IMR-90 (cell line): ENCODE results near the gene PTX4. TPM values are rescaled to one million over a fixed set of nuclear protein-coding genes. Genes with fewer than 3 reads are reported as not detected.

Experiments used
- ATAC-seq: fragments of 200-7000 bp; cut with Tn5 transposase; 2 replicates; pipeline ENCODE4 v1.9.1; 2020; ENCODE audit warnings: low read depth, mild to moderate bottlenecking, moderate library complexity
- BruUV-seq: library from RNA; stranded (reverse); fragments of 400-500 nt; replicated peaks from 2 replicates; lab custom pipeline; 2021; lab: Mats Ljungman, UMichigan
- CTCF ChIA-PET: fragments of 300-600 bp; formaldehyde crosslinking; extraction: SDS; loops from one replicate; lab custom pipeline; 2021; ENCODE audit warnings: antibody characterized with exemption; lab: Yijun Ruan, JAX
- POLR2A ChIA-PET: fragments of 300-600 bp; sonication (Branson Sonifier 250); formaldehyde crosslinking; loops from one replicate; lab custom pipeline; 2022; ENCODE audit warnings: antibody characterized with exemption; ENCODE audit not compliant: unreplicated experiment; lab: Charles Lee
- DNase-seq: peaks from one replicate; pipeline ENCODE4 v3.0.0; 2013
- H2AFZ ChIP-seq: replicated peaks from 2 replicates; pipeline ENCODE3; 2013; ENCODE audit warnings: low read length, mild to moderate bottlenecking; ENCODE audit not compliant: poor library complexity
- H2AK5ac ChIP-seq: 2 replicates; pipeline ENCODE4 v1.6.1; 2013; ENCODE audit warnings: low read depth, low read length, inconsistent platforms
- H2AK9ac ChIP-seq: replicated peaks from 2 replicates; pipeline ENCODE3; 2013; ENCODE audit warnings: mild to moderate bottlenecking, low read depth, low read length, moderate library complexity; ENCODE audit not compliant: poor library complexity
- H2BK120ac ChIP-seq: 2 replicates; pipeline ENCODE4 v1.6.1; 2013; ENCODE audit warnings: low read depth, low read length, inconsistent platforms
- H2BK15ac ChIP-seq: 3 replicates; pipeline ENCODE4 v1.6.1; 2013; ENCODE audit warnings: low read depth, low read length, inconsistent platforms
- H2BK20ac ChIP-seq: 2 replicates; pipeline ENCODE4 v1.6.1; 2013; ENCODE audit warnings: low read depth, mild to moderate bottlenecking, inconsistent platforms, low read length, moderate library complexity
- H2BK5ac ChIP-seq: 2 replicates; pipeline ENCODE4 v1.6.1; 2013; ENCODE audit warnings: mild to moderate bottlenecking, low read depth, low read length, inconsistent platforms; ENCODE audit not compliant: poor library complexity, severe bottlenecking
- H3K14ac ChIP-seq: replicated peaks from 2 replicates; pipeline ENCODE4 v1.6.1; 2013; ENCODE audit warnings: low read depth, low read length, inconsistent platforms
- H3K18ac ChIP-seq: 2 replicates; pipeline ENCODE4 v1.6.1; 2013; ENCODE audit warnings: low read depth, low read length, control low read depth
- H3K23ac ChIP-seq: 2 replicates; pipeline ENCODE4 v1.6.1; 2013; ENCODE audit warnings: low read depth, low read length, inconsistent platforms
- H3K27ac ChIP-seq: 2 replicates; pipeline ENCODE4 v1.5.1; 2013; ENCODE audit warnings: mild to moderate bottlenecking, control low read depth, low read length; ENCODE audit not compliant: insufficient read depth
- H3K27me3 ChIP-seq: 2 replicates; pipeline ENCODE4 v1.6.1; 2013; ENCODE audit warnings: low read length; ENCODE audit not compliant: control insufficient read depth, insufficient read depth
- H3K36me3 ChIP-seq: 2 replicates; pipeline ENCODE4 v1.6.1; 2013; ENCODE audit warnings: low read length, mixed read lengths; ENCODE audit not compliant: control insufficient read depth, insufficient read depth
- H3K4ac ChIP-seq: 2 replicates; pipeline ENCODE4 v1.6.1; 2013; ENCODE audit warnings: low read depth, low read length, inconsistent platforms
- H3K4me1 ChIP-seq: 2 replicates; pipeline ENCODE4 v1.6.1; 2013; ENCODE audit warnings: low read length, mixed read lengths; ENCODE audit not compliant: control insufficient read depth, insufficient read depth
- H3K4me2 ChIP-seq: 2 replicates; pipeline ENCODE4 v1.6.1; 2013; ENCODE audit warnings: low read depth, mild to moderate bottlenecking, control low read depth, low read length, moderate library complexity
- H3K4me3 ChIP-seq: 2 replicates; pipeline ENCODE4 v1.5.1; 2013; ENCODE audit warnings: low read depth, mild to moderate bottlenecking, control low read depth, low read length, moderate library complexity; ENCODE audit not compliant: insufficient read depth
- H3K56ac ChIP-seq: 2 replicates; pipeline ENCODE4 v1.6.1; 2013; ENCODE audit warnings: low read length, inconsistent platforms; ENCODE audit not compliant: insufficient read depth; ENCODE audit errors: extremely low read depth
- H3K79me1 ChIP-seq, 2 experiments: 2 replicates each; pipeline ENCODE4 v1.6.1; 2013; ENCODE audit warnings: low read length in 2 of 2, inconsistent platforms in 1 of 2, low read depth in 1 of 2
- H3K9ac ChIP-seq: 2 replicates; pipeline ENCODE4 v1.6.1; 2013; ENCODE audit warnings: low read depth, low read length, control low read depth
- H3K9me1 ChIP-seq: 2 replicates; pipeline ENCODE4 v1.6.1; 2013; ENCODE audit warnings: low read length, inconsistent platforms; ENCODE audit not compliant: insufficient read depth
- H3K9me3 ChIP-seq: 2 replicates; pipeline ENCODE4 v1.6.1; 2013; ENCODE audit warnings: low read length; ENCODE audit not compliant: control insufficient read depth, insufficient read depth
- H4K20me1 ChIP-seq: 2 replicates; pipeline ENCODE4 v1.6.1; 2013; ENCODE audit warnings: low read length, inconsistent platforms; ENCODE audit not compliant: insufficient read depth
- H4K5ac ChIP-seq: 2 replicates; pipeline ENCODE4 v1.6.1; 2013; ENCODE audit warnings: mild to moderate bottlenecking, low read depth, low read length, control low read depth
- H4K8ac ChIP-seq, 2 experiments: 2 replicates each; pipeline ENCODE4 v1.6.1; 2013; ENCODE audit warnings: low read depth in 2 of 2, low read length in 2 of 2, control low read depth in 1 of 2, inconsistent platforms in 1 of 2
- H4K91ac ChIP-seq: 2 replicates; pipeline ENCODE4 v1.6.1; 2013; ENCODE audit warnings: low read depth, low read length, inconsistent platforms; ENCODE audit not compliant: insufficient read depth
- BHLHE40 ChIP-seq: fragments of 150-350 bp; IDR thresholded peaks from 2 replicates; pipeline ENCODE4 v1.6.1; 2016; ENCODE audit warnings: mild to moderate bottlenecking, low read depth, low read length
- CEBPB ChIP-seq: IDR thresholded peaks from 2 replicates; pipeline ENCODE4 v1.6.1; 2012; ENCODE audit warnings: low read depth, low read length, improper control_type of control experiment
- CHD1 ChIP-seq: IDR thresholded peaks from 2 replicates; pipeline ENCODE4 v1.6.1; 2012; ENCODE audit warnings: low read depth, low read length, improper control_type of control experiment
- CTCF ChIP-seq: conservative IDR thresholded peaks from 2 replicates; pipeline ENCODE4 v1.5.1; 2012; ENCODE audit warnings: mild to moderate bottlenecking, low read depth, low read length, improper control_type of control experiment
- ELK1 ChIP-seq: fragments of 150-350 bp; IDR thresholded peaks from 2 replicates; pipeline ENCODE4 v1.6.1; 2016; ENCODE audit warnings: low read depth, mild to moderate bottlenecking, low read length, moderate library complexity, borderline replicate concordance
- FOS ChIP-seq: fragments of 150-350 bp; IDR thresholded peaks from 2 replicates; pipeline ENCODE4 v1.6.1; 2016; ENCODE audit warnings: low read depth, low read length
- MAFK ChIP-seq: IDR thresholded peaks from 2 replicates; pipeline ENCODE4 v1.6.1; 2012; ENCODE audit warnings: low read depth, low read length, improper control_type of control experiment
- MAZ ChIP-seq: IDR thresholded peaks from 2 replicates; pipeline ENCODE4 v1.6.1; 2012; ENCODE audit warnings: low read depth, mild to moderate bottlenecking, low read length, improper control_type of control experiment, moderate library complexity, borderline replicate concordance
- MXI1 ChIP-seq: IDR thresholded peaks from 2 replicates; pipeline ENCODE4 v1.6.1; 2012; ENCODE audit warnings: low read depth, mild to moderate bottlenecking, low read length, moderate library complexity, borderline replicate concordance
- POLR2A ChIP-seq: IDR thresholded peaks from 2 replicates; pipeline ENCODE4 v1.6.1; 2012; ENCODE audit warnings: mild to moderate bottlenecking, low read depth, low read length
- RAD21 ChIP-seq: IDR thresholded peaks from 2 replicates; pipeline ENCODE4 v1.6.1; 2012; ENCODE audit warnings: low read length, improper control_type of control experiment
- RCOR1 ChIP-seq: IDR thresholded peaks from 2 replicates; pipeline ENCODE4 v1.6.1; 2012; ENCODE audit warnings: mild to moderate bottlenecking, low read length, improper control_type of control experiment; ENCODE audit not compliant: insufficient replicate concordance
- RFX5 ChIP-seq: IDR thresholded peaks from 2 replicates; pipeline ENCODE4 v1.8.0; 2012; ENCODE audit warnings: low read depth, mild to moderate bottlenecking, low read length, moderate library complexity
- SMC3 ChIP-seq: fragments of 150-350 bp; IDR thresholded peaks from 2 replicates; pipeline ENCODE4 v1.6.1; 2016; ENCODE audit warnings: low read depth, mild to moderate bottlenecking, antibody characterized with exemption, low read length, moderate library complexity
- USF2 ChIP-seq: fragments of 150-350 bp; IDR thresholded peaks from 2 replicates; pipeline ENCODE4 v1.6.1; 2017; ENCODE audit warnings: mild to moderate bottlenecking, antibody characterized with exemption, low read length, low read depth
- WGBS, 2 experiments: methylation state at CpG; one replicate each; pipeline versions ENCODE4 v1.1.5 to v1.1.7; 2013; ENCODE audit warnings: missing lambda C conversion rate in 2 of 2; ENCODE audit not compliant: insufficient read length in 1 of 2; ENCODE audit errors: extremely low coverage in 2 of 2; 5-methylcytosine and 5-hydroxymethylcytosine counted together
- dilution Hi-C: fragments of 300-500 bp; cut with HindIII; formaldehyde crosslinking; loops from one replicate; pipeline ENCODE4 v1.14.3; 2018; ENCODE audit warnings: low sequenced_read_pairs; ENCODE audit not compliant: unreplicated experiment
- in situ Hi-C: fragments of 300-500 bp; cut with MboI; formaldehyde crosslinking; loops from 3 replicates; pipeline ENCODE4 v1.14.3; 2019; ENCODE audit warnings: low sequenced_read_pairs, inconsistent platforms, mixed read lengths
- intact Hi-C: fragments of 100-400 bp; cut with micrococcal nuclease; formaldehyde crosslinking; loops from 2 replicates; pipeline ENCODE4 v1.10.0; 2022
- polyA plus RNA-seq, 3 experiments: library from polyadenylated mRNA; depleted of rRNA; stranded (reverse); fragments of >200 nt; gene quantifications; 2 replicates each; pipeline ENCODE4 v1.2.3, GENCODE V29; 2012; ENCODE audit warnings: low replicate concordance in 1 of 3
- total RNA-seq: library from RNA; depleted of rRNA; stranded (reverse); fragments of >200 nt; gene quantifications from 2 replicates; pipeline ENCODE4 v1.2.3, GENCODE V29; 2012

Gene PTX4
- total and polyA plus RNA-seq, 2 of the 4 experiments (the other 2 are of a cell fraction) = 0.07 TPM; not detected in 1

DNA sequence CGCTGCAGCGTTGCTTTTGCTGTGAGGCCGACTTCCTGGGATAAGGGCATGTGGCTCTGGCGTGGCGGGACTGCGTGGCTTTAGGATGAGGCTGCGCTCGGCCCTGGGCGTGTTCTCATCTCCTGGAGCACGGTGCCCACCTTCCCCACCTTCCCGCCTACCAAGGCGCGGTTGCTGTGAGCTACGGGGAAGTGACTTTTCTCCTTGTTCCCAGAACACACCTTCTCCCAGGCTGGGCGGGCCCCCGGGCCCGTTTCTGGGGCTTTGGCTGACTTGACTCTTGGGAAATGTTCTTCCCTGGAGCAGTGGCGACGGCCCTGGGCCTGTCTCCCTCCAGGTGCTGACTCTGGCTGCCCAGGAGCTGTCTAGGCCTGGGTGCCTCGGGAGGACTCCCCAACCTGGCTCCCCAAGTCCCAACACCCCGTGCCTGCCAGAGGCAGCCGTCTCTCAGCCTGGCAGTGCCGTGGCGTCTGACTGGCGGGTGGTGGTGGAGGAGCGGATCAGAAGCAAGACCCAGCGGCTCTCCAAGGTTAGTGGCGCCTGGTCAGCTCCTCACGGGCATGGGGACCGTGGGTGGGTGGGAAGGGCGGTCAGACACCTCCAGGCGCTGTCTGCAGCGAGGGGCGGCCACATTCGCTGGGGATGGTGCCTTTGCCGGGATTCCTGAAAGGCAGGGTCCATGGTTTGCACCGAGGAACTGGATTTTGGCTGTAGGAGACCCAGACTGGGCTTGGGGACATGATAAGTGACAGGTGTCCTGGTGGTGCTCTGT, 16.5 kb upstream of the PTX4 start:
- in situ Hi-C loops (no loop called here), intact Hi-C loops (no loop called here), dilution Hi-C loops (no loop called here)
- TF ChIP-seq FOS (no peak), SMC3 (no peak), CEBPB (no peak), ELK1 (no peak), RCOR1 (no peak), RFX5 (no peak), BHLHE40 (no peak), POLR2A (no peak), RAD21 (no peak), MXI1 (no peak), CHD1 (no peak), USF2 (no peak), MAZ (no peak), CTCF (no peak), MAFK (no peak)
- H3K4me2 ChIP-seq = no peak overlapping the region
- no peak overlapping the region for H2BK5ac ChIP-seq
- H4K20me1 ChIP-seq = no peaks in the 10 kb centered on the region; the same call in 1 of the 2 replicates
- no TSS peak for BruUV-seq
- no peaks in the 10 kb centered on the region for H3K9me1 ChIP-seq
- no peak overlapping the region for H3K9ac ChIP-seq
- no peaks in the 10 kb centered on the region for H3K79me1 ChIP-seq
- H2AFZ ChIP-seq = no peak overlapping the region
- H3K4me3 ChIP-seq = no peak overlapping the region
- no peak for DNase-seq
- H3K4me1 ChIP-seq = no peaks in the 10 kb centered on the region
- no peaks in the 10 kb centered on the region for H3K27me3 ChIP-seq
- no peak overlapping the region for H3K27ac ChIP-seq
- no peak overlapping the region for H2BK20ac ChIP-seq
- no peak overlapping the region for H3K56ac ChIP-seq
- no peak overlapping the region for H3K18ac ChIP-seq
- H2AK9ac ChIP-seq = no peak overlapping the region
- H3K23ac ChIP-seq = no peak overlapping the region
- H4K5ac ChIP-seq = no peak overlapping the region
- H3K14ac ChIP-seq = no peak overlapping the region
- ChIA-PET POLR2A (no interaction called here), CTCF (no interaction called here)
- H2BK15ac ChIP-seq = no peak overlapping the region
- no peak overlapping the region for H4K91ac ChIP-seq
- 95% methylated on average over 19 of the region's 37 CpGs; no CpG with 5 or more reads in 1 of the 2 experiments for WGBS, 2 experiments
- H2BK120ac ChIP-seq = no peak overlapping the region
- peaks cover 39% of the 10 kb centered on the region for H3K36me3 ChIP-seq
- no peaks in the 10 kb centered on the region for H3K9me3 ChIP-seq
- H2AK5ac ChIP-seq = no peak overlapping the region
- no peak overlapping the region for H3K4ac ChIP-seq
- ATAC-seq = no peak
- H4K8ac ChIP-seq = no peak overlapping the region
